Stimulated activated CD4-positive, alpha-beta T cell treated with anti-CD3 and anti-CD28 coated beads, Interleukin-12 subunit alpha, Interleukin-12 subunit beta, amount 100 ng/mL, for 4 hours (primary cell): ENCODE measurements around the gene DIRAS1.
"Not testable (repeated sequence)": the region's sequence is repeated elsewhere in the genome, so short reads cannot be mapped to it uniquely, and the experiment has no call there.

ENCODE experiments used
- DNase-seq: peaks from one replicate; pipeline ENCODE4 v3.0.0-alpha.2; 2020

Gene DIRAS1

GRCh38 chr19:2726160-2726855, 5.1 kb upstream of the DIRAS1 start:
- DNase-seq, result no peak

GRCh38 chr19:2724148-2724557, 3.0 kb upstream of the DIRAS1 start:
- DNase-seq, result no peak

GRCh38 chr19:2723747-2724146, 2.6 kb upstream of the DIRAS1 start:
- DNase-seq, result no peak

GRCh38 chr19:2723345-2723715, 2.2 kb upstream of the DIRAS1 start:
- DNase-seq, result no peak

GRCh38 chr19:2722541-2723344, 1.6 kb upstream of the DIRAS1 start:
- no peak for DNase-seq

- no peak for DNase-seq
These were observed 683 bp upstream of the DIRAS1 start for GRCh38 chr19:2721570-2722540.

GRCh38 chr19:2719920-2720776, 1.0 kb downstream of the DIRAS1 start:
- DNase-seq, result no peak

GRCh38 chr19:2719232-2719735, 1.9 kb downstream of the DIRAS1 start:
- no peak for DNase-seq

- DNase-seq, result no peak
These were observed 3.3 kb downstream of the DIRAS1 start for GRCh38 chr19:2717638-2718541.

- no peak for DNase-seq
These were observed 4.2 kb downstream of the DIRAS1 start for GRCh38 chr19:2716722-2717637.

GRCh38 chr19:2716275-2716650, 4.9 kb downstream of the DIRAS1 start:
- DNase-seq, result no peak

GRCh38 chr19:2715470-2716274, 5.5 kb downstream of the DIRAS1 start:
- no peak for DNase-seq

- no peak for DNase-seq
These were observed 6.5 kb downstream of the DIRAS1 start for GRCh38 chr19:2714531-2715269.

- DNase-seq, result not testable (repeated sequence)
These were observed 7.1 kb downstream of the DIRAS1 start for GRCh38 chr19:2714102-2714501.

GRCh38 chr19:2713170-2713569, 8.0 kb downstream of the DIRAS1 start:
- not testable (repeated sequence) for DNase-seq

- DNase-seq, result no peak
These were observed 9.3 kb downstream of the DIRAS1 start for GRCh38 chr19:2711875-2712205.

GRCh38 chr19:2711172-2711874, 9.8 kb downstream of the DIRAS1 start:
- no peak for DNase-seq

- no peak for DNase-seq
These were observed 14.9 kb downstream of the DIRAS1 start for GRCh38 chr19:2706251-2706650.
